ENCODE data around the gene LYPLA2. TPM values are rescaled to one million over a fixed set of nuclear protein-coding genes. Genes with fewer than 3 reads are reported as not detected.

LYPLA2 gene
- total and polyA plus RNA-seq, 2 of the 4 experiments (the other 2 are of a cell fraction), result 44.3 to 78.6 TPM

DNA sequence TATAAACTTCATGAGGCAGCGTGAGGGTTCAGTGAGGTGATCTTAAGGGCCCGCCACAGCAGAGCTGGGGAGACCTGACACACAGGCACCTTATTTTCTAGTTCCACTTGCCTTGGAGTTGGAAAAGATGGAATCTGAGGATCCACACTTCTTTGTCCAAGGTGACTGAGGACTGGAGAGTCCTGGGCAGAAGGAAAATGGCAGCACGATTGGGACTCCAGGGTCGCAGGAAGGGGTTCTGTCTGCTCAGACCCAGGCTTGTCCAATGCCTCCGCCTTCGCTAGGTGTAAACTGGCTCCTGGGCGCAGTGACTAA lies 8.3 kb downstream of the LYPLA2 start:
- no peaks in the 10 kb centered on the region for H3K9me3 ChIP-seq (ENCODE audit: control insufficient read depth, insufficient read depth, low read length)
- H2AK5ac ChIP-seq (ENCODE audit: low read depth, low read length), result peak overlapping the region; percentile 91
- H4K5ac ChIP-seq (ENCODE audit: low read depth, low read length), result no peak overlapping the region
- peak overlapping the region; percentile 52 to 96; a peak in 2 of 4 replicates for H4K8ac ChIP-seq (ENCODE audit: low read depth in 2 of 2, low read length in 2 of 2)
- H3K27ac ChIP-seq (ENCODE audit: insufficient read depth, low read length), result peak overlapping the region; percentile 71
- H2BK120ac ChIP-seq (ENCODE audit: low read depth, low read length), result peak overlapping the region; percentile 39
- H2AFZ ChIP-seq (replicated peaks; ENCODE audit: low read length, poor library complexity), result peak overlapping the region; percentile 87
- WGBS, 2 experiments (ENCODE audit: extremely low coverage in 2 of 2, insufficient read length in 1 of 2), result no CpG with 5 or more reads among the region's 7 CpGs
- peak overlapping the region; percentile 97; the same call in 1 of the 2 replicates for H3K23ac ChIP-seq (ENCODE audit: low read depth, low read length)
- POLR2A ChIA-PET (ENCODE audit: unreplicated experiment), result interaction anchor here (0.5 kb wide), 1 partner anchor 20 kb away, joined by 3 read pairs; no protein-coding TSS in a partner anchor
- H2BK20ac ChIP-seq (ENCODE audit: low read depth, low read length), result no peak overlapping the region
- H4K91ac ChIP-seq (ENCODE audit: insufficient read depth, low read depth, low read length), result peak overlapping the region; percentile 87; the same call in 1 of the 2 replicates
- no peaks in the 10 kb centered on the region for H3K27me3 ChIP-seq (ENCODE audit: control insufficient read depth, insufficient read depth, low read length)
- peak overlapping the region; percentile 96 for H3K4ac ChIP-seq (ENCODE audit: low read depth, low read length)
- CTCF ChIA-PET, result interaction anchor here (0.6 kb wide), 2 partner anchors 11 to 118 kb away, joined by 3 to 4 read pairs; no protein-coding TSS in a partner anchor
- no peak overlapping the region for H3K9ac ChIP-seq (ENCODE audit: low read depth, low read length)
- no peak overlapping the region; the same call in 1 of the 2 replicates for H3K14ac ChIP-seq (replicated peaks; ENCODE audit: low read depth, low read length)
- peaks cover 17 to 39% of the 10 kb centered on the region in 2 experiments for H3K79me1 ChIP-seq (ENCODE audit: low read depth in 1 of 2, low read length in 2 of 2)
- H3K9me1 ChIP-seq (ENCODE audit: insufficient read depth, low read length), result peaks cover 6% of the 10 kb centered on the region; the same call in 1 of the 2 replicates
- no TSS peak for BruUV-seq (replicated peaks)
- H3K4me2 ChIP-seq (ENCODE audit: low read depth, low read length), result peak overlapping the region; percentile 98
- in situ Hi-C loops (cut with MboI; ENCODE audit: low sequenced_read_pairs) (no loop called here), dilution Hi-C loops (cut with HindIII; ENCODE audit: low sequenced_read_pairs, unreplicated experiment) (no loop called here), intact Hi-C loops (cut with micrococcal nuclease) (no loop called here)
- ATAC-seq (ENCODE audit: low read depth) (no peak), DNase-seq (no peak)
- H3K36me3 ChIP-seq (ENCODE audit: control insufficient read depth, insufficient read depth, low read length), result peaks cover 24% of the 10 kb centered on the region
- peak overlapping the region; percentile 32; the same call in 1 of the 3 replicates for H2BK15ac ChIP-seq (ENCODE audit: low read depth, low read length)
- H3K18ac ChIP-seq (ENCODE audit: low read depth, low read length), result no peak overlapping the region
- H3K4me3 ChIP-seq (ENCODE audit: insufficient read depth, low read depth, low read length), result no peak overlapping the region
- no peaks in the 10 kb centered on the region for H4K20me1 ChIP-seq (ENCODE audit: insufficient read depth, low read length)
- H3K56ac ChIP-seq (ENCODE audit: extremely low read depth, insufficient read depth, low read length), result no peak overlapping the region
- H3K4me1 ChIP-seq (ENCODE audit: control insufficient read depth, insufficient read depth, low read length), result peaks cover 7% of the 10 kb centered on the region; the same call in 1 of the 2 replicates
- TF ChIP-seq POLR2A (IDR thresholded peaks at IDR 0.05; ENCODE audit: low read depth, low read length) (no peak), SMC3 (IDR thresholded peaks at IDR 0.05; ENCODE audit: low read depth, low read length) (no peak)
- TF ChIP-seq, protein P1, sequence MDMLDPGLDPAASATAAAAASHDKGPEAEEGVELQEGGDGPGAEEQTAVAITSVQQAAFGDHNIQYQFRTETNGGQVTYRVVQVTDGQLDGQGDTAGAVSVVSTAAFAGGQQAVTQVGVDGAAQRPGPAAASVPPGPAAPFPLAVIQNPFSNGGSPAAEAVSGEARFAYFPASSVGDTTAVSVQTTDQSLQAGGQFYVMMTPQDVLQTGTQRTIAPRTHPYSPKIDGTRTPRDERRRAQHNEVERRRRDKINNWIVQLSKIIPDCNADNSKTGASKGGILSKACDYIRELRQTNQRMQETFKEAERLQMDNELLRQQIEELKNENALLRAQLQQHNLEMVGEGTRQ (IDR thresholded peaks at IDR 0.05; ENCODE audit: low read depth, low read length), result no peak
- H2BK5ac ChIP-seq (ENCODE audit: low read depth, low read length, poor library complexity, severe bottlenecking), result peak overlapping the region; percentile 82
- peak overlapping the region; percentile 95 for H2AK9ac ChIP-seq (replicated peaks; ENCODE audit: low read depth, low read length, poor library complexity)

All from IMR-90 (cell line).